T-helper 2 cell treated with Interferon-gamma antibody and Interleukin-4, amounts not matched to agents 5 μg/mL and 100 μg/mL, for 36 hours (primary cell): ENCODE results near the gene PTPRN2.
"Not testable (repeated sequence)": the region's sequence is repeated elsewhere in the genome, so short reads cannot be mapped to it uniquely, and the experiment has no call there.

Experiments used
- DNase-seq: peaks from one replicate; pipeline ENCODE4 v3.0.0; 2021; ENCODE audit warnings: low spot score
- H3K27ac Mint-ChIP-seq: one replicate; pipeline ENCODE4 v1.8.0; 2021; ENCODE audit warnings: mild to moderate bottlenecking, mixed read lengths
- H3K27me3 Mint-ChIP-seq: one replicate; pipeline ENCODE4 v1.8.0; 2021; ENCODE audit warnings: low read depth, mixed read lengths
- H3K36me3 Mint-ChIP-seq: one replicate; pipeline ENCODE4 v1.8.0; 2021; ENCODE audit warnings: low read depth, mixed read lengths
- H3K4me1 Mint-ChIP-seq: one replicate; pipeline ENCODE4 v1.8.0; 2021; ENCODE audit warnings: low read depth, mixed read lengths
- H3K4me3 Mint-ChIP-seq: one replicate; pipeline ENCODE4 v1.8.0; 2022; ENCODE audit warnings: mild to moderate bottlenecking, moderate library complexity, mixed read lengths
- H3K9me3 Mint-ChIP-seq: one replicate; pipeline ENCODE4 v1.8.0; 2021; ENCODE audit warnings: mixed read lengths

Gene PTPRN2

GRCh38 chr7:158278745-158279320, 308.8 kb downstream of the PTPRN2 start:
- no peak for DNase-seq
- H3K27me3 Mint-ChIP-seq: no peaks in the 10 kb centered on the region
- no peaks in the 10 kb centered on the region for H3K9me3 Mint-ChIP-seq
- no peak overlapping the region for H3K4me3 Mint-ChIP-seq
- H3K27ac Mint-ChIP-seq: no peak overlapping the region
- H3K4me1 Mint-ChIP-seq: no peaks in the 10 kb centered on the region
- H3K36me3 Mint-ChIP-seq: no peaks in the 10 kb centered on the region

GRCh38 chr7:158277219-158278141, 310.1 kb downstream of the PTPRN2 start:
- no peaks in the 10 kb centered on the region for H3K36me3 Mint-ChIP-seq
- no peaks in the 10 kb centered on the region for H3K27me3 Mint-ChIP-seq
- H3K9me3 Mint-ChIP-seq: no peaks in the 10 kb centered on the region
- H3K27ac Mint-ChIP-seq: no peak overlapping the region
- no peak for DNase-seq
- H3K4me3 Mint-ChIP-seq: no peak overlapping the region
- H3K4me1 Mint-ChIP-seq: no peaks in the 10 kb centered on the region

GRCh38 chr7:158276414-158277218, 311.0 kb downstream of the PTPRN2 start:
- no peaks in the 10 kb centered on the region for H3K4me1 Mint-ChIP-seq
- no peak for DNase-seq
- H3K27me3 Mint-ChIP-seq: no peaks in the 10 kb centered on the region
- no peak overlapping the region for H3K27ac Mint-ChIP-seq
- H3K4me3 Mint-ChIP-seq: no peak overlapping the region
- no peaks in the 10 kb centered on the region for H3K36me3 Mint-ChIP-seq
- no peaks in the 10 kb centered on the region for H3K9me3 Mint-ChIP-seq

- H3K27me3 Mint-ChIP-seq: no peaks in the 10 kb centered on the region
- H3K4me1 Mint-ChIP-seq: no peaks in the 10 kb centered on the region
- H3K4me3 Mint-ChIP-seq: no peak overlapping the region
- H3K9me3 Mint-ChIP-seq: no peaks in the 10 kb centered on the region
- DNase-seq: no peak
- H3K27ac Mint-ChIP-seq: no peak overlapping the region
- no peaks in the 10 kb centered on the region for H3K36me3 Mint-ChIP-seq
Measured at GRCh38 chr7:158275711-158276413, 311.8 kb downstream of the PTPRN2 start.

GRCh38 chr7:158274996-158275395, 312.6 kb downstream of the PTPRN2 start:
- Mint-ChIP-seq H3K4me3 (no peak overlapping the region), H3K27ac (no peak overlapping the region), H3K4me1 (no peaks in the 10 kb centered on the region), H3K36me3 (no peaks in the 10 kb centered on the region), H3K9me3 (no peaks in the 10 kb centered on the region), H3K27me3 (no peaks in the 10 kb centered on the region)
- no peak for DNase-seq

- DNase-seq: no peak
- no peak overlapping the region for H3K4me3 Mint-ChIP-seq
- no peaks in the 10 kb centered on the region for H3K27me3 Mint-ChIP-seq
- no peak overlapping the region for H3K27ac Mint-ChIP-seq
- no peaks in the 10 kb centered on the region for H3K9me3 Mint-ChIP-seq
- H3K4me1 Mint-ChIP-seq: no peaks in the 10 kb centered on the region
- H3K36me3 Mint-ChIP-seq: no peaks in the 10 kb centered on the region
Measured at GRCh38 chr7:158274404-158274811, 313.2 kb downstream of the PTPRN2 start.

GRCh38 chr7:158273756-158274342, 313.8 kb downstream of the PTPRN2 start:
- not testable (repeated sequence) for H3K27me3 Mint-ChIP-seq, DNase-seq, H3K4me1 Mint-ChIP-seq, H3K27ac Mint-ChIP-seq, H3K9me3 Mint-ChIP-seq, H3K36me3 Mint-ChIP-seq, H3K4me3 Mint-ChIP-seq

- Mint-ChIP-seq H3K9me3 (no peaks in the 10 kb centered on the region), H3K36me3 (no peaks in the 10 kb centered on the region), H3K27me3 (no peaks in the 10 kb centered on the region), H3K27ac (no peak overlapping the region), H3K4me1 (no peaks in the 10 kb centered on the region), H3K4me3 (no peak overlapping the region)
- no peak for DNase-seq
Measured at GRCh38 chr7:158273138-158273651, 314.4 kb downstream of the PTPRN2 start.

GRCh38 chr7:158272509-158273137, 315.0 kb downstream of the PTPRN2 start:
- Mint-ChIP-seq H3K27ac (no peak overlapping the region), H3K4me1 (no peaks in the 10 kb centered on the region), H3K27me3 (no peaks in the 10 kb centered on the region), H3K4me3 (no peak overlapping the region), H3K36me3 (no peaks in the 10 kb centered on the region), H3K9me3 (no peaks in the 10 kb centered on the region)
- DNase-seq: no peak

GRCh38 chr7:158272091-158272490, 315.5 kb downstream of the PTPRN2 start:
- Mint-ChIP-seq H3K36me3 (no peaks in the 10 kb centered on the region), H3K4me3 (no peak overlapping the region), H3K9me3 (no peaks in the 10 kb centered on the region), H3K27me3 (no peaks in the 10 kb centered on the region), H3K4me1 (no peaks in the 10 kb centered on the region), H3K27ac (no peak overlapping the region)
- DNase-seq: no peak

- H3K27me3 Mint-ChIP-seq: no peaks in the 10 kb centered on the region
- no peaks in the 10 kb centered on the region for H3K9me3 Mint-ChIP-seq
- H3K36me3 Mint-ChIP-seq: no peaks in the 10 kb centered on the region
- no peak overlapping the region for H3K27ac Mint-ChIP-seq
- H3K4me1 Mint-ChIP-seq: no peaks in the 10 kb centered on the region
- no peak overlapping the region for H3K4me3 Mint-ChIP-seq
- DNase-seq: no peak
Measured at GRCh38 chr7:158271646-158272045, 316.0 kb downstream of the PTPRN2 start.

- Mint-ChIP-seq H3K4me1 (no peaks in the 10 kb centered on the region), H3K36me3 (no peaks in the 10 kb centered on the region), H3K9me3 (no peaks in the 10 kb centered on the region), H3K27ac (no peak overlapping the region), H3K4me3 (no peak overlapping the region), H3K27me3 (no peaks in the 10 kb centered on the region)
- DNase-seq: no peak
Measured at GRCh38 chr7:158270856-158271413, 316.7 kb downstream of the PTPRN2 start.
